ENCODE measurements around the gene ATF6B. TPM values are rescaled to one million over a fixed set of nuclear protein-coding genes. Genes with fewer than 3 reads are reported as not detected.
A peak's percentile ranks its signal among the peaks of the same experiment; 100 is the strongest.

The ATF6B gene
- total RNA-seq, 1 experiment from 2014 or later = 45.3 TPM

- Mint-ChIP-seq H3K27me3 (ENCODE audit: low read depth) (peaks cover 28% of the 10 kb centered on the region), H3K27ac (peak overlapping the region in 2 of 3 experiments; percentile 34 to 37; a peak in 2 of 7 replicates), H3K9me3 (no peaks in the 10 kb centered on the region), H3K4me3 (no peak overlapping the region), H3K36me3 (ENCODE audit: insufficient read depth in 1 of 3, low read depth in 3 of 3) (no peaks in the 10 kb centered on the region; a peak in 1 of 7 replicates), H3K4me1 (peaks cover 12 to 26% of the 10 kb centered on the region in 2 experiments)
- TF ChIP-seq CTCF (conservative IDR thresholded peaks at IDR 0.05) = no peak
- no peak for DNase-seq
- Histone ChIP-seq H3K79me2 (ENCODE audit: insufficient read depth, low read length) (no peaks in the 10 kb centered on the region), H3K18ac (ENCODE audit: insufficient read length, low read depth, low read length) (no peak overlapping the region), H3K4me1 (ENCODE audit: insufficient read depth, low read length) (no peaks in the 10 kb centered on the region), H3K4me2 (ENCODE audit: insufficient read depth, insufficient read length, low read length) (no peak overlapping the region), H2AFZ (ENCODE audit: low read length) (no peak overlapping the region), H3K9me3 (ENCODE audit: control insufficient read depth, low read depth, low read length) (no peaks in the 10 kb centered on the region), H3K56ac (ENCODE audit: insufficient read length, low read depth, low read length) (no peak overlapping the region), H3K23ac (ENCODE audit: insufficient read length, low read depth, low read length) (no peak overlapping the region), H2BK15ac (ENCODE audit: low read depth, low read length) (no peak overlapping the region), H3K4ac (ENCODE audit: low read depth, low read length) (no peak overlapping the region), H2AK5ac (ENCODE audit: insufficient read length, low read length) (no peak overlapping the region), H2BK12ac (ENCODE audit: insufficient read length, low read depth, low read length) (no peak overlapping the region), H4K91ac (ENCODE audit: insufficient read length, low read depth, low read length) (no peak overlapping the region), H4K8ac (replicated peaks; ENCODE audit: insufficient read length, low read depth, low read length) (no peak overlapping the region), H3T11ph (ENCODE audit: low read length) (no peak overlapping the region), H3K79me1 (ENCODE audit: insufficient read depth, low read depth, low read length, poor library complexity, severe bottlenecking) (no peaks in the 10 kb centered on the region), H3K14ac (ENCODE audit: insufficient read depth, low read length) (no peak overlapping the region), H4K20me1 (ENCODE audit: control insufficient read depth, insufficient read depth, insufficient read length) (no peaks in the 10 kb centered on the region), H3K23me2 (ENCODE audit: insufficient read length, low read depth, low read length, poor library complexity, severe bottlenecking) (peaks cover 3% of the 10 kb centered on the region), H2BK5ac (ENCODE audit: insufficient read length, low read length) (no peak overlapping the region), H3K9ac (ENCODE audit: extremely low read depth, insufficient read length, low read length) (no peak overlapping the region), H3K27ac (ENCODE audit: insufficient read length, low read depth, low read length) (no peak overlapping the region), H2BK20ac (ENCODE audit: low read depth, low read length, poor library complexity, severe bottlenecking) (no peak overlapping the region), H3K27me3 (ENCODE audit: insufficient read depth, low read length) (no peaks in the 10 kb centered on the region; the same call in 1 of the 2 replicates), H4K5ac (ENCODE audit: insufficient read length, low read depth, low read length) (no peak overlapping the region), H2BK120ac (ENCODE audit: low read depth, low read length, poor library complexity, severe bottlenecking) (no peak overlapping the region)
- no CpG with 5 or more reads among the region's 2 CpGs for WGBS (ENCODE audit: extremely low coverage, insufficient read length, low lambda C conversion rate)
Measured at GRCh38 chr6:32084780-32085179, 43.3 kb downstream of the ATF6B start.

All from H9 (cell line).